Inferior parietal cortex (tissue), 1 donor: ENCODE results near the gene EFCAB5.
"Not testable (repeated sequence)": the region's sequence is repeated elsewhere in the genome, so short reads cannot be mapped to it uniquely, and the experiment has no call there.

Source experiments
- DNase-seq: peaks from one replicate; pipeline ENCODE4 v3.0.0-alpha.2; 2016; ENCODE audit errors: extremely low spot score

Gene EFCAB5

GRCh38 chr17:29941334-29941733 lies at the start of gene EFCAB5:
Gene EFCAB5 (plus strand): TSS chr17:29941634. CDS start chr17:29941797, 163 bp downstream.
- no peak for DNase-seq

DNA sequence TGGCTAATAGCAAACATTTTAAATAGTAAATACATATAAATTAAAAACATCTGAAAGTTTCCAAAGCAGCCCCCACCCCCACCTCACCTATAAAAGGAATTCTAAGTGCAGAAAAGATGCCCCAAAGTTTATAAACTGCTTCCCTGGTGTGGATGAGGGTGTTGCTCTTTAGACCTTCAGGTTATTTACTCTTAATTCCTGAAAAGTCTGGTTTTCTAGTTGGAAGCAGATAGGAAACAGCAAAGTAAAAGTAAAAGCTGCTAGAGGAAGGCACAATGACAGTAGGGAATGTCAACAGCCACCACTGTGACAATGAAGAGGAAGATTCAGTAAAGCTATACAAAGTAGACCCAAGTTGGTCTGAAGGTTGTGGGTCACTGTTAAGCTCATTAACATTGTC lies 49.2 kb upstream of the EFCAB5 start:
- DNase-seq: no peak

- not testable (repeated sequence) for DNase-seq
These were observed 44.3 kb upstream of the EFCAB5 start for GRCh38 chr17:29897136-29897535.

DNA sequence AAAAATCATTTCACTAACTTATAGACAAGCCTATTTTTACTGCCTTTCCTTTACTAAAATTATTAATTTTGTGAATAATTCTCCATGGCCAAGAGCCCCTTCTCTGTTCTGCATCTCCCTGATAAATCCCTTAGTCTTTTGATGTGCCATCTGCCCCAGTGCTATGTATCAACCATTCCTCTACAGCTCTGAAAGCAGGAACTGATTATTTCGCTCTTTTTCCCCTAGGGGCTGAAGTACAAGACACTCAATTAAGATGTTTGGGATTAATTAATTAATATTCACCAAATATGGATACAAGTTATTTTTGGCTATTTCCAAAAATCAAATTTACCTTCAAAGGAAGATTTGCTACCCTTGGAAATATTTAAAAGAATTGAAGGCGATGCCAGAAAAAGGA lies 38.0 kb upstream of the EFCAB5 start:
- no peak for DNase-seq

GRCh38 chr17:29905086-29905878 lies 36.2 kb upstream of the EFCAB5 start:
- DNase-seq: no peak

- DNase-seq: no peak
These were observed 35.6 kb upstream of the EFCAB5 start for GRCh38 chr17:29905879-29906167.

DNA sequence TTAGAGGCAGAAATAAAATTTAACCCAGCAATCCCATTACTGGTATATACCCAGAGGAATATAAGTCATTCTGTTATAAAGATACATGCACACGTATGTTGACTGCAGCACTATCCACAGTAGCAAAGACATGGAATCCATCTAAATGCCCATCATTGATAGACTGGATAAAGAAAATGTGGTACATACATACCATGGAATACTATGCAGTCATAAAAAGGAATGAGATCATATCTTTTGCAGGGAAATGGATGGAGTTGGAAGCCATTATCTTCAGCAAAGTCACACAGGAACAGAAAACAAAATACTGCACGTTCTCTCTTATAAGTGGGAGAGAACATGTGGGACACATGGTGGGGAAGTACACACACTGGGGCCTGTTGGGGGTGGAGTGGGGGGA lies 34.5 kb upstream of the EFCAB5 start:
- no peak for DNase-seq

GRCh38 chr17:29909236-29910003 lies 32.0 kb upstream of the EFCAB5 start:
- no peak for DNase-seq

DNA sequence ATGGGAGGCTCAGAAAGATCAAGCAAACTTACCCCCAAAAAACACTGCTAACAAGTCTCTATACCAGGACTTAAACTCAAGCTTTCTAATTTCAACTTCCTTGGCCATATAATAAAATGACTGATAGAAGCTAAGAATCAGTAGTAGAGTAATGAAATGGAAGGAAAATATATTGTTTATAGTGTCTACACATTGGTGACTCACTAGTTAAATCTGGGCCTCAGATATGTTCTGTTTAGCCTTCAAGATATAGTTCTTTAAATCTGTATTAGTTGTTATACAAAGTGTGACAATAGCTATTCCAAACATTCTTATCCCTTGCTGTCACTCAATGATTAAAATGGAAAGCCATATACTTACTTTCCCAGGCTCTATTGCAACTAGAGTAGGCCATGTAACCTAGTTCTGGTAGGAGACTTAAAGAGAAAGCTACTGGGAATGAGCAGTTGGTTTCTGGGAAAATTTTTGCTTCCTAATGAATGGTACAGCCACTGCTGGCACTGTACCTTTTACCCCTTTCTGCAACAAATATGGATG lies 29.7 kb upstream of the EFCAB5 start:
- DNase-seq: no peak

- peak; percentile 13 for DNase-seq
These were observed 26.5 kb upstream of the EFCAB5 start for GRCh38 chr17:29914819-29915537.

GRCh38 chr17:29918016-29918415 lies 23.4 kb upstream of the EFCAB5 start:
- no peak for DNase-seq

DNA sequence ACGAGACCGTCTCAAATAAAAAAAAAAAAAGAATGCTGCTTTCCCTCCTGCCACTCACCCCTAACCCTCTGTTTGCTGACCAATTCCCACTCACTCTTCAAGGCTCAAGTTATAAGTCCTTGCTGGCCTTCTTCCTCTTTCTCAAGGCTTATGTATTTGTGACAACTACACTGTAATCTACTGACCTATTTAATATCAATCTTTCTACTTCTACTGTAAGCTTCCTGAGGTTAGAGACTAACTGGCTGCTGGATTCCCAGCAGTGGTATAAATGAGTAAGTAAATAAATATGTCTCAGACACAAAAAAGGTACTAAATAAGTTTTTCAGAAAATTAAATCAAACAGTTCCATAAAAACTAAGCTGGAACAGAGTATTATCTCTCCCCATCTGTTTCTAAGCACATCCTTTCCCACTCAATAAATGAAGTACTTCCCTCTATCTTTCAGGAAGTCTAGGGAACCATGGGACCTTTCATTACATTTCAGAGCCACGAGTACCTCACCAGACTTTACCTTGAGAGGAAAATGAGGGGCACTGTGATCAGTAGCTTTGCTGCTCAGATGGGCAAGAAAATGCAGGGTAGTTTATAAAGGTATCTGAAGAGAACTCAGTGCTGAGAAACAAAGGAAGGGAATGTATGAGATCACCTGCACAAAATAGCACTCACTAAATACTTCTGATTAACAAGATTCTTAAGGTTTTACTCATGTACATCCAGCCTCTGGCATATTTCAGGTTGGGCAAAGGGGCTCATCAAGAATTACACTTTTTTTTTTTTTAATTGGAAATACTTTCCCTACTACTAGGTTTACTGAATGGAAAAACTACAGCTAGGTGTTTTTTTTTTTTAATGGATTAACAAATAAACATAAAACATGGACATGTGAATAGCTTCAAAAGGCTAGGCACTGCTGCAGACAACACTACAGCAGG lies 22.2 kb upstream of the EFCAB5 start:
- DNase-seq: no peak

- DNase-seq: no peak
These were observed 16.6 kb upstream of the EFCAB5 start for GRCh38 chr17:29924786-29925185.

- DNase-seq: no peak
These were observed 13.9 kb upstream of the EFCAB5 start for GRCh38 chr17:29927546-29927945.

DNA sequence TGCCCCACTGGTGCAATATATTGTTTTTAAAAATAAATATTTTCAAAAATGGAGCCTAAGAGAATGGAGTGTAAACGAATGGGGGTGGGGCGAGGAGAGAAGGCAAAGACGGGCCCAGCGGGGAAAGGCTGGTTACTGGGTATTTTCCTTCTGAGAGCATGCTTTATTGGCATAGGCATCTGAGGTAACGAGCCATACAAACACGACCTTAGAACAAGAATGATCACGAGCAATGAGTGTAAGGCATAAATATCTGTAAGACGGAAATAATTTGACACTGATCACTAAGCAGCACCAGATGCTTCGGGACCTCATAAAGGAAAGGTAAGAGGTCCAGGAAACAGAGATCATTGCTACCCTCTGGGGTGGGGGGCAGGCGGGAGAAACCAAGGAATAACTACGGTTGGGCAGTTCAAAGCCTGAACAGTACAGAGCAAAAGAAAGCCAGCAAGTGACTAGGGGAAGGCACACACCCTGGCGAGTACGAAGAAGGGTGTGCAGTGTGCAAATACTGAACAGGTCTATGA lies 12.4 kb upstream of the EFCAB5 start:
- DNase-seq: peak; percentile 59

DNA sequence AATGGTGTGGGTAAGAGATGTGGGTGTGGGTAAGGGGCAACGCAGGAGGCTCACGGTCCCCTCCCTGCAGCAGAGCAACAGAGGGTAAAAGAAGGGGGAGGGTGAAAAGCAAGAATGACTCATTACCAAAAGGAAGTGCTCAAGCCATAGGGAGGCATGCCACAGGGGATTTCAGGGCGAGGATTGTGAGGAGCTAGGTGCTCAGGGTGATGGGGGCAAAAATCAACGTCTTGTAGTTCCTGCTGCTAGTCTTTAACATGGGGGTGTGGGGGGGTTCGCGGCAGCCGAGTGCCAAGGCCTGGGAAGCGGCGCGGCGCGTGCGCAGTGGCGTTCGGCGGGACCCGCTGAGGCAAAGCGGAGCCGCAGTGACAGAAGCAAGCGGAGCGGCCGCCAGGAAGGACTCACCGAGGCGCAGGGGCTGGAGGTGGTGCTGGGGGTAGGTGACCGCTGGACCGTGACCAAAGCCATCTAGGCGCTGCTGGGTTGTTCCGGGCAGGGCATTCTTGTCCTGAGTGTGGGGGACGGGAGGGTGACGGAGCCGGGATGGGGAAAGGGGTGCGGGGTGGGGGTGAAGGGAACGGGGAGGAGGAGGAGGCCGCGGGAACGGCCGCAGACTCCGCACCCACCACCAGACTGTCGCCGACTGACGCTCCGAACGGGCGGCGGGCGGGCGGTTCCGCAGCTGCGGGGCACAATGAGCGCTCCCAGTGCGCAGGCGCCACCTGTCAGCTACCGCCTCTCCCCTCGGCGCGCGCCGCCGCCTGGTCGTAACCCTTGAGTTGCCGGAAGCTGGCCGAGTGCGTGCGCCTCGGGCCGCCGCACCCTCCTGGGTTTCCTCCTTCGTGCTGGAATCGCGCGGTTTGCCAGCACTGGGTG lies 11.7 kb upstream of the EFCAB5 start, which contains the start of gene SSH2:
Gene SSH2 (minus strand): TSS at position 696 of the 876 bp plus-strand sequence. CDS start 228 bp downstream, at position 468.
- peak; percentile 92 for DNase-seq

DNA sequence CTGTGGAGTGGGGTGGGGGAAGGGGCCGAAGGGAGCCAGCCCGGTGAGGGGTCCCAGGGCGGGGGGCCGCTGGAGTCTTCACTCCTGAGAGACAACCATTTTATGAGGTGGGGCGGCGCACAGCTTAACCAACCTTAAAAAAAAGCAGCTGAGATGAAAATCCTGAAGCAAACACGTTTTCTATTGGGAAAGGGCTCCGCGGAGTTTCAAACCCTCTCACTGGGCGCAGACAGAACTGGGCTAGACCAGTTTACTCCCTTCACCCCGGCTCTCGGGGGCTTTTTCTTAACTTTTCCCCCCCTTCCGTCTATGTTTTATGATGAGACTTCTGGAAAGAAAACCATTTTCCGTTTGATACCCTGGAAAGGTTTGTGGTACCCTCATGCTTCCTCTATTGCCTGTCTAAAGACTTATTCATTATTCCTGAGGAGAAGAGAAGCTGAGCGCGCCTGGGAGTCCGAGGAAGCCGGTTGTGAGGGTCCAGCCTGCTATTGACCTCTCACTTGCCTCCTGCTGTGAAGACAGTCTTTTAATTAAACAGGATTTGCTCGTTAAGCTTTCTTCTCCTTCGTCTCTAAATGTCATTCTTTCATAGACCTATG lies 10.9 kb upstream of the EFCAB5 start:
- DNase-seq: peak; percentile 61

DNA sequence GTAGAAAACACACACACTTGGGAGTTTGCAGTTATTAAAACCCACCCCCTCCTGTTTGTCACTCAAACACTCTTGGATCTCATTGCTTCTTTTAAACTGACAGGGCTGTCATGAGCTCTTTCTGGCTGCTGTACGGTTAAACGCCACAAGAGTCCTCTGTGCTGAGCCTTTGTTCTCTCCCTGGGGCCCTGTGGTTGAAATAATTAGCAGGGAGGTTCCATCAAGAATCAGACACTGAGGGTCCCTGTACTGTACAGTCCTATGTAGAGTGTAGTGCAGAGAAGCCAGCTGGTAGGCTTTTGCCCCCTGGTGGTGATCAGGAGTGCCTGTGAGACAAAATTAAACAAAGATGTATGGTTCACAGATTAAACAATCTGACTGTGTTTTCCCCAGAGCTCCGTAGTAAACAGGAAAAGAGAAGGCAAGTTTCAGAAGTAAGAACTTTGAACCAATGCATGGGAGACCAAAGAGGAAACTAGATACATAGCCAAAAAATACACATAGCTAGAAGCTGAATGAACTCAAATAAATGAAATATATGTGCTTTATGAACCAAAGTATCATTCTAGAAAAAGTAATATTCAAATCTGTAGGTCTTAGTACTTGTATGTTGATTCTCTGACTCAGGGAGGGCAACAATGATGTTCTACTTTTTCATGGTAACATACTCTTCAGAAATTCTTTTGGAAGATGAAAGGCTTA lies 10.1 kb upstream of the EFCAB5 start:
- DNase-seq: peak; percentile 90

DNA sequence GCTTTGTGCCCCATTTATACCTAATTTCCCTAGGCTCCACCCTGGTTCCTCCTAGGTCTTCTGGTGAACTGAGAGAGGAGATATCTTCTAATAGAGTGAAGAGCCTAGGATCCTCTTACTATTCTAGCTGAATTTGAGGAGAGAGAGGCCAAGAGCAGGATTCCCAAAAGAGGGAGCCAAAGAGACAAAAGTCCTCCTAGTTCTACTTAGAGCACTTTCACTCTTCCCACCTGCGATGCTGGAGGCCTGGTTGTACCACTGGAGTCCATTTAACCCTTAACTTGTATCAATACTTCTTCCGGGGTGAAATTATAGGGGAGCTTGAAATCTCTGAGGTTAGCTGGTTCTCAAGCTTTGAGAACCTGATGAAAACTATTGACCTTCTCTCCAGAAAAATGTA lies 8.1 kb upstream of the EFCAB5 start:
- peak; percentile 48 for DNase-seq
